B cell (primary cell): ENCODE results near the gene SENP3.

Source experiments
- EZH2 ChIP-seq: IDR thresholded peaks from 2 replicates; pipeline ENCODE4 v1.6.1; 2012; ENCODE audit warnings: borderline replicate concordance, low read depth, mild to moderate bottlenecking, moderate library complexity, low read length; ENCODE audit not compliant: insufficient read depth, poor library complexity, severe bottlenecking
- TF ChIP-seq, protein P1 (sequence below): fragments of 200-600 bp; IDR thresholded peaks from one replicate; pipeline ENCODE4 v1.8.0; 2022; ENCODE audit warnings: antibody characterized with exemption, mild to moderate bottlenecking

DNA sequence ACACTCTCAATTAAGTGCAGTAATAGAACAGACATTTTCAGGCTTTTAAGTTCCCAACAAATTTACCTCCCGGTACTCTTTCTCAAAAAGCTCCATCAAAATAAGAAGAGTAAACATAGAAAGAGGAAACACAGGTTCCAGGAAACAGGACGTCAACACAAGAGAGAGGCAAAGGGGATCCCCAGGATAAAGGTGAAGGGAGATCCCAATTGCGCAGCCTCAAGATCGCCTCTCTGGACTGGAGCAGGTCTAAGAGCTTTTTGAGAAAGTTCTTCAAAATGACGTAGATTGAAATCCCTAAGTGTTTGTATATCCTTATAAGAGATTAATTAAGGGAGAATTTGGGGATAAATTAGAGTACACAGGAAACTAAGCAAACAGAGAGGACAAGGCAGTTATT is 56.9 kb downstream of the SENP3 start:
- TF ChIP-seq, protein P1, sequence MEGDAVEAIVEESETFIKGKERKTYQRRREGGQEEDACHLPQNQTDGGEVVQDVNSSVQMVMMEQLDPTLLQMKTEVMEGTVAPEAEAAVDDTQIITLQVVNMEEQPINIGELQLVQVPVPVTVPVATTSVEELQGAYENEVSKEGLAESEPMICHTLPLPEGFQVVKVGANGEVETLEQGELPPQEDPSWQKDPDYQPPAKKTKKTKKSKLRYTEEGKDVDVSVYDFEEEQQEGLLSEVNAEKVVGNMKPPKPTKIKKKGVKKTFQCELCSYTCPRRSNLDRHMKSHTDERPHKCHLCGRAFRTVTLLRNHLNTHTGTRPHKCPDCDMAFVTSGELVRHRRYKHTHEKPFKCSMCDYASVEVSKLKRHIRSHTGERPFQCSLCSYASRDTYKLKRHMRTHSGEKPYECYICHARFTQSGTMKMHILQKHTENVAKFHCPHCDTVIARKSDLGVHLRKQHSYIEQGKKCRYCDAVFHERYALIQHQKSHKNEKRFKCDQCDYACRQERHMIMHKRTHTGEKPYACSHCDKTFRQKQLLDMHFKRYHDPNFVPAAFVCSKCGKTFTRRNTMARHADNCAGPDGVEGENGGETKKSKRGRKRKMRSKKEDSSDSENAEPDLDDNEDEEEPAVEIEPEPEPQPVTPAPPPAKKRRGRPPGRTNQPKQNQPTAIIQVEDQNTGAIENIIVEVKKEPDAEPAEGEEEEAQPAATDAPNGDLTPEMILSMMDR, result no peak
- no peak for TF ChIP-seq EZH2
